ENCODE measurements around the gene CFAP99. TPM values are rescaled to one million over a fixed set of nuclear protein-coding genes. Genes with fewer than 3 reads are reported as not detected.

Gene CFAP99
- total and polyA plus RNA-seq, 2 of the 8 experiments (the other 6 are each of a cell fraction or from before 2014, with no cell fraction given): not detected

GRCh38 chr4:2426711-2427275 is 8.0 kb downstream of the CFAP99 start:
- no peaks in the 10 kb centered on the region for H4K20me1 ChIP-seq (replicated peaks in 1 of 2; ENCODE audit: control insufficient read depth in 1 of 2, insufficient read depth in 2 of 2, low read length in 2 of 2)
- FAIRE-seq (no peak), DNase-seq (ENCODE audit: low read depth in 1 of 2, low spot score in 2 of 2) (no peak)
- H3K56ac ChIP-seq (replicated peaks; ENCODE audit: insufficient read length, low read depth, low read length): no peak overlapping the region
- no peak overlapping the region for H2BK120ac ChIP-seq (replicated peaks; ENCODE audit: low read depth, low read length)
- H3K4me3 ChIP-seq (ENCODE audit: extremely low read depth in 1 of 4, insufficient read depth in 2 of 4, low read depth in 3 of 4, low read length in 4 of 4): no peak overlapping the region
- peaks cover 0 to 12% (median 4%) of the 10 kb centered on the region in 4 experiments; a peak in 5 of 7 replicates for H3K4me1 ChIP-seq (replicated peaks in 1 of 4; ENCODE audit: control insufficient read depth in 3 of 4, insufficient read depth in 4 of 4, low read length in 3 of 4)
- no peak overlapping the region for H2BK20ac ChIP-seq (ENCODE audit: low read length)
- no peak overlapping the region for H4K5ac ChIP-seq (ENCODE audit: insufficient read length, low read depth, low read length)
- no peaks in the 10 kb centered on the region for H3K9me3 ChIP-seq (ENCODE audit: insufficient read depth in 2 of 2, low read depth in 1 of 2, low read length in 1 of 2)
- no peak overlapping the region for H3K23ac ChIP-seq (ENCODE audit: insufficient read length)
- no peaks in the 10 kb centered on the region for H3K23me2 ChIP-seq (ENCODE audit: low read depth, low read length)
- no peaks in the 10 kb centered on the region for H3K36me3 ChIP-seq (ENCODE audit: control insufficient read depth in 2 of 4, insufficient read depth in 4 of 4, low read length in 3 of 4)
- H2BK15ac ChIP-seq (ENCODE audit: low read length): no peak overlapping the region
- H3K9ac ChIP-seq (replicated peaks in 1 of 4; ENCODE audit: extremely low read depth in 1 of 4, low read depth in 3 of 4, low read length in 3 of 4): no peak overlapping the region
- no peaks in the 10 kb centered on the region for H3K79me2 ChIP-seq (ENCODE audit: control insufficient read depth in 1 of 2, insufficient read depth in 2 of 2, low read length in 2 of 2)
- ChIA-PET POLR2A (ENCODE audit: partially characterized antibody) (no interaction called here), CTCF (ENCODE audit: partially characterized antibody) (interaction anchor here (0.7 to 4.0 kb wide), 6 partner anchors 10 to 206 kb away, joined by 3 to 40 read pairs (median 8); no protein-coding TSS in a partner anchor)
- H2BK12ac ChIP-seq (ENCODE audit: low read depth, low read length): no peak overlapping the region
- no peak overlapping the region; the same call in 1 of the 2 replicates for H4K8ac ChIP-seq (ENCODE audit: extremely low read depth, insufficient read depth, low read length)
- no peak overlapping the region for H3K14ac ChIP-seq (ENCODE audit: insufficient read length)
- 86% methylated on average over 13 of the region's 13 CpGs; no CpG with 5 or more reads in 1 of the 2 experiments for WGBS, 2 experiments (ENCODE audit: extremely low coverage in 1 of 2, insufficient coverage in 1 of 2, insufficient read length in 1 of 2, insufficient replicate concordance in 2 of 2, low coverage in 1 of 2, low lambda C conversion rate in 2 of 2, missing lambda C conversion rate in 1 of 2)
- H3K18ac ChIP-seq (ENCODE audit: extremely low read depth, low read length): no peak overlapping the region
- no peak overlapping the region for H3K4ac ChIP-seq (replicated peaks; ENCODE audit: insufficient read length, low read depth, low read length)
- no peak overlapping the region for H2AK5ac ChIP-seq (ENCODE audit: low read depth, low read length)
- no peak overlapping the region for H4K91ac ChIP-seq (replicated peaks; ENCODE audit: insufficient read length, low read length)
- no peak overlapping the region for H3K4me2 ChIP-seq (ENCODE audit: insufficient read depth in 1 of 2, low read depth in 2 of 2, low read length in 2 of 2)
- H2AFZ ChIP-seq (ENCODE audit: low read length): no peak overlapping the region
- no peaks in the 10 kb centered on the region for H3K79me1 ChIP-seq (ENCODE audit: low read depth, low read length)
- no peak overlapping the region for H3K27ac ChIP-seq (ENCODE audit: low read depth, low read length)
- no peak overlapping the region for H2BK5ac ChIP-seq (ENCODE audit: low read depth, low read length)
- H3K27me3 ChIP-seq (replicated peaks in 1 of 4; ENCODE audit: control insufficient read depth in 3 of 4, extremely low read depth in 1 of 4, insufficient read depth in 3 of 4, low read length in 3 of 4): no peaks in the 10 kb centered on the region; a peak in 1 of 7 replicates
- TF ChIP-seq E2F6 (IDR thresholded peaks at IDR 0.05) (no peak), RAD21 (IDR thresholded peaks at IDR 0.05 in 1 of 2, conservative IDR thresholded peaks at IDR 0.05 in 1 of 2; ENCODE audit: low read depth in 2 of 2, low read length in 2 of 2) (no peak), SUZ12 (IDR thresholded peaks at IDR 0.05; ENCODE audit: low read length) (no peak), POLR2A (IDR thresholded peaks at IDR 0.05; ENCODE audit: control extremely low read depth in 1 of 2, low read depth in 2 of 2, low read length in 2 of 2) (no peak), CTCF (IDR thresholded peaks at IDR 0.05; ENCODE audit: control extremely low read depth in 1 of 3, insufficient read depth in 1 of 3, low read depth in 1 of 3, low read length in 3 of 3) (no peak), ASH2L (IDR thresholded peaks at IDR 0.05; ENCODE audit: low read length) (no peak), RXRA (IDR thresholded peaks at IDR 0.05; ENCODE audit: insufficient read depth, low read depth, low read length) (no peak), SIRT6 (IDR thresholded peaks at IDR 0.05; ENCODE audit: low read length) (no peak), RNF2 (IDR thresholded peaks at IDR 0.05; ENCODE audit: borderline replicate concordance, low read depth, low read length, missing control alignments, poor library complexity, severe bottlenecking) (no peak), BACH1 (IDR thresholded peaks at IDR 0.05; ENCODE audit: low read length) (no peak)

Measured in H1 (cell line).